NCI-H345 (cell line): ENCODE data around the gene RBMS3.

ENCODE experiments used
- DNase-seq: peaks from one replicate; lab custom pipeline; 2025; lab: John Stamatoyannopoulos, UW

The RBMS3 gene

GRCh38 chr3:29277249-29277648 is 3.6 kb upstream of the RBMS3 start:
- no peak for DNase-seq

- DNase-seq = no peak
These were observed 1.6 kb upstream of the RBMS3 start for GRCh38 chr3:29279286-29279685.

GRCh38 chr3:29279806-29280205 is 1.1 kb upstream of the RBMS3 start:
- DNase-seq = no peak

GRCh38 chr3:29281094-29281343 is 148 bp downstream of the RBMS3 start:
- no peak for DNase-seq

GRCh38 chr3:29281344-29282241 is 722 bp downstream of the RBMS3 start:
- no peak for DNase-seq

- DNase-seq = no peak
These were observed 1.8 kb downstream of the RBMS3 start for GRCh38 chr3:29282427-29283230.

- DNase-seq = no peak
These were observed 2.6 kb downstream of the RBMS3 start for GRCh38 chr3:29283231-29284119.

- DNase-seq = no peak
These were observed 3.6 kb downstream of the RBMS3 start for GRCh38 chr3:29284497-29284896.

GRCh38 chr3:29285471-29286071 is 4.7 kb downstream of the RBMS3 start:
- no peak for DNase-seq

- DNase-seq = no peak
These were observed 5.8 kb downstream of the RBMS3 start for GRCh38 chr3:29286478-29287240.

GRCh38 chr3:29290596-29290995 is 9.7 kb downstream of the RBMS3 start:
- no peak for DNase-seq

- DNase-seq = no peak
These were observed 10.6 kb downstream of the RBMS3 start for GRCh38 chr3:29291260-29291981.

GRCh38 chr3:29291982-29292363 is 11.1 kb downstream of the RBMS3 start:
- no peak for DNase-seq

- DNase-seq = no peak
These were observed 12.6 kb downstream of the RBMS3 start for GRCh38 chr3:29293421-29293820.

- DNase-seq = no peak
These were observed 17.1 kb downstream of the RBMS3 start for GRCh38 chr3:29297998-29298397.

GRCh38 chr3:29301332-29302019 is 20.6 kb downstream of the RBMS3 start:
- DNase-seq = no peak

GRCh38 chr3:29302619-29303018 is 21.7 kb downstream of the RBMS3 start:
- DNase-seq = no peak

- DNase-seq = no peak
These were observed 26.4 kb downstream of the RBMS3 start for GRCh38 chr3:29307295-29307694.

- no peak for DNase-seq
These were observed 30.0 kb downstream of the RBMS3 start for GRCh38 chr3:29310865-29311264.

GRCh38 chr3:29311795-29312194 is 30.9 kb downstream of the RBMS3 start:
- DNase-seq = no peak
